B cell (primary cell): ENCODE data around the gene C11orf21. TPM values are rescaled to one million over a fixed set of nuclear protein-coding genes. Genes with fewer than 3 reads are reported as not detected.

Source experiments
- ATAC-seq: fragments of 200-7000 bp; cut with Tn5 transposase; one replicate; pipeline ENCODE4 v1.10.0; 2021; ENCODE audit warnings: low read depth, mild to moderate bottlenecking, moderate number of reproducible peaks, moderate library complexity
- CTCF ChIA-PET: fragments of 350-600 bp; sonication (Branson Sonifier 250); formaldehyde crosslinking; loops from one replicate; lab custom pipeline; 2021; ENCODE audit warnings: antibody characterized with exemption, inconsistent platforms; lab: Charles Lee
- POLR2A ChIA-PET: fragments of 350-600 bp; sonication (Branson Sonifier 250); formaldehyde crosslinking; loops from one replicate; lab custom pipeline; 2021; ENCODE audit warnings: antibody characterized with exemption; lab: Charles Lee
- DNase-seq: peaks from one replicate; pipeline ENCODE4 v3.0.0; 2013
- H2AFZ ChIP-seq: 2 replicates; pipeline ENCODE4 v1.6.1; 2012; ENCODE audit warnings: mild to moderate bottlenecking, low read depth, low read length; ENCODE audit not compliant: insufficient read depth, poor library complexity, severe bottlenecking
- H3K27ac ChIP-seq, 2 donors: 1 replicate in 1 of 2; 2 replicates in 1 of 2; pipeline ENCODE4 v1.5.1; 2012 to 2013; ENCODE audit warnings: low read length in 2 of 2, mild to moderate bottlenecking in 2 of 2, moderate library complexity in 1 of 2
- H3K27me3 ChIP-seq, 4 experiments: fragments of 200-600 bp in 1 of 4; sonication (generic) in 1 of 4; replicated peaks in 1 of 4; 1 replicate in 2 of 4; 2 replicates in 2 of 4; pipeline versions ENCODE4 v1.6.1 to v1.7.0; 2013 to 2016; ENCODE audit warnings: low read length in 3 of 4, mild to moderate bottlenecking in 2 of 4, mixed read lengths in 1 of 4, moderate library complexity in 1 of 4; ENCODE audit not compliant: insufficient read depth in 4 of 4, control insufficient read depth in 3 of 4; ENCODE audit errors: control extremely low read depth in 1 of 4
- H3K36me3 ChIP-seq, 2 experiments: replicated peaks in 1 of 2; 1 replicate in 1 of 2; 2 replicates in 1 of 2; pipeline versions ENCODE4 v1.6.1 to v1.7.1; 2013; ENCODE audit warnings: low read length in 1 of 2; ENCODE audit not compliant: insufficient read depth in 2 of 2, control insufficient read depth in 1 of 2; ENCODE audit errors: control extremely low read depth in 1 of 2, extremely low read depth in 1 of 2
- H3K4me1 ChIP-seq, 2 donors: fragments of 200-600 bp in 1 of 2; sonication (generic) in 1 of 2; 1 replicate in 1 of 2; 2 replicates in 1 of 2; pipeline versions ENCODE4 v1.5.1 to v1.6.1; 2013 to 2017; ENCODE audit warnings: low read length in 2 of 2; ENCODE audit not compliant: control insufficient read depth in 2 of 2, insufficient read depth in 2 of 2
- H3K4me2 ChIP-seq: replicated peaks from 2 replicates; pipeline ENCODE3; 2012; ENCODE audit warnings: mild to moderate bottlenecking, low read depth, low read length; ENCODE audit not compliant: poor library complexity, severe bottlenecking
- H3K4me3 ChIP-seq, 5 experiments: fragments of 200-600 bp in 1 of 5; sonication (generic) in 1 of 5; 1 replicate in 3 of 5; 2 replicates in 2 of 5; pipeline versions ENCODE4 v1.5.1 to v1.7.0; 2011 to 2016; ENCODE audit warnings: low read length in 4 of 5, mild to moderate bottlenecking in 4 of 5, low read depth in 2 of 5, control low read depth in 1 of 5, moderate library complexity in 1 of 5; ENCODE audit not compliant: insufficient read depth in 1 of 5; ENCODE audit errors: control extremely low read depth in 1 of 5, extremely low read depth in 1 of 5
- H3K79me2 ChIP-seq: fragments of 200-600 bp; sonication (generic); one replicate; pipeline ENCODE4 v1.6.0; 2016; ENCODE audit warnings: low read length; ENCODE audit not compliant: control insufficient read depth, insufficient read depth
- H3K9ac ChIP-seq: fragments of 200-600 bp; sonication (generic); 2 replicates; pipeline ENCODE4 v1.6.1; 2017; ENCODE audit warnings: mild to moderate bottlenecking, low read length, moderate library complexity
- H3K9me3 ChIP-seq, 3 donors: one replicate each; pipeline versions ENCODE4 v1.6.1 to v1.7.1; 2013; ENCODE audit warnings: low read length in 2 of 3; ENCODE audit not compliant: control insufficient read depth in 2 of 3, insufficient read depth in 1 of 3; ENCODE audit errors: control extremely low read depth in 1 of 3
- H4K20me1 ChIP-seq: 2 replicates; pipeline ENCODE4 v1.6.0; 2012; ENCODE audit warnings: mild to moderate bottlenecking, low read length; ENCODE audit not compliant: insufficient read depth, control insufficient read depth, poor library complexity, severe bottlenecking
- H3K27ac Mint-ChIP-seq: one replicate; pipeline ENCODE4 v1.8.0; 2021; ENCODE audit warnings: mixed read lengths
- H3K27me3 Mint-ChIP-seq: one replicate; pipeline ENCODE4 v1.8.0; 2021; ENCODE audit warnings: mixed read lengths
- H3K4me1 Mint-ChIP-seq: one replicate; pipeline ENCODE4 v1.8.0; 2021; ENCODE audit warnings: mixed read lengths
- H3K4me3 Mint-ChIP-seq: one replicate; pipeline ENCODE4 v1.8.0; 2021; ENCODE audit warnings: mixed read lengths
- H3K9me3 Mint-ChIP-seq: one replicate; pipeline ENCODE4 v1.8.0; 2022; ENCODE audit warnings: mixed read lengths; ENCODE audit not compliant: insufficient read depth
- EZH2 ChIP-seq: IDR thresholded peaks from 2 replicates; pipeline ENCODE4 v1.6.1; 2012; ENCODE audit warnings: borderline replicate concordance, low read depth, mild to moderate bottlenecking, moderate library complexity, low read length; ENCODE audit not compliant: insufficient read depth, poor library complexity, severe bottlenecking
- WGBS: methylation state at CpG from one replicate; pipeline ENCODE4 v1.1.5; 2013; ENCODE audit warnings: missing lambda C conversion rate; ENCODE audit not compliant: insufficient coverage; 5-methylcytosine and 5-hydroxymethylcytosine counted together
- intact Hi-C: fragments of 100-400 bp; cut with micrococcal nuclease; formaldehyde crosslinking; loops from one replicate; pipeline ENCODE4 v1.10.0; 2022
- polyA plus RNA-seq: library from polyadenylated mRNA; depleted of rRNA; stranded (reverse); fragments of >200 nt; gene quantifications from 2 replicates; pipeline ENCODE4 v1.2.3, GENCODE V29; 2012
- total RNA-seq, 2 donors: library from RNA; stranded (reverse); fragments of 120-200 nt in 1 of 2; gene quantifications; 1 replicate in 1 of 2; 2 replicates in 1 of 2; pipeline versions ENCODE4 v1.2.3 to v1.2.4, GENCODE V29; 2013 to 2022
- TF ChIP-seq, protein P1 (sequence below): fragments of 200-600 bp; IDR thresholded peaks from one replicate; pipeline ENCODE4 v1.8.0; 2022; ENCODE audit warnings: antibody characterized with exemption, mild to moderate bottlenecking

Gene C11orf21
- total and polyA plus RNA-seq, 2 donors (not counting 1 experiment from before 2014, with no cell fraction given) = 22.8 to 38.9 TPM

- 70% methylated on average over 3 of the region's 3 CpGs for WGBS
- no peak overlapping the region for H3K4me3 Mint-ChIP-seq
- Histone ChIP-seq H3K9me3 (peaks cover 0 to 7% (median 0%) of the 10 kb centered on the region in 3 donors), H3K36me3 (no peaks in the 10 kb centered on the region), H3K9ac (no peak overlapping the region), H3K27ac (no peak overlapping the region), H4K20me1 (no peaks in the 10 kb centered on the region), H3K4me3 (no peak overlapping the region), H3K4me1 (peaks cover 0 to 13% of the 10 kb centered on the region in 2 donors), H3K4me2 (no peak overlapping the region), H3K79me2 (no peaks in the 10 kb centered on the region), H2AFZ (no peak overlapping the region), H3K27me3 (peaks cover 0 to 2% (median 0%) of the 10 kb centered on the region in 4 experiments)
- TF ChIP-seq, protein P1, sequence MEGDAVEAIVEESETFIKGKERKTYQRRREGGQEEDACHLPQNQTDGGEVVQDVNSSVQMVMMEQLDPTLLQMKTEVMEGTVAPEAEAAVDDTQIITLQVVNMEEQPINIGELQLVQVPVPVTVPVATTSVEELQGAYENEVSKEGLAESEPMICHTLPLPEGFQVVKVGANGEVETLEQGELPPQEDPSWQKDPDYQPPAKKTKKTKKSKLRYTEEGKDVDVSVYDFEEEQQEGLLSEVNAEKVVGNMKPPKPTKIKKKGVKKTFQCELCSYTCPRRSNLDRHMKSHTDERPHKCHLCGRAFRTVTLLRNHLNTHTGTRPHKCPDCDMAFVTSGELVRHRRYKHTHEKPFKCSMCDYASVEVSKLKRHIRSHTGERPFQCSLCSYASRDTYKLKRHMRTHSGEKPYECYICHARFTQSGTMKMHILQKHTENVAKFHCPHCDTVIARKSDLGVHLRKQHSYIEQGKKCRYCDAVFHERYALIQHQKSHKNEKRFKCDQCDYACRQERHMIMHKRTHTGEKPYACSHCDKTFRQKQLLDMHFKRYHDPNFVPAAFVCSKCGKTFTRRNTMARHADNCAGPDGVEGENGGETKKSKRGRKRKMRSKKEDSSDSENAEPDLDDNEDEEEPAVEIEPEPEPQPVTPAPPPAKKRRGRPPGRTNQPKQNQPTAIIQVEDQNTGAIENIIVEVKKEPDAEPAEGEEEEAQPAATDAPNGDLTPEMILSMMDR = no peak
- no peak for TF ChIP-seq EZH2
- H3K27me3 Mint-ChIP-seq = peaks cover 4% of the 10 kb centered on the region
- DNase-seq (no peak), ATAC-seq (no peak)
- H3K4me1 Mint-ChIP-seq = no peaks in the 10 kb centered on the region
- H3K27ac Mint-ChIP-seq = no peak overlapping the region
- ChIA-PET CTCF (interaction anchor here (0.9 to 3.0 kb wide), 3 partner anchors 11 to 103 kb away, joined by 4 to 11 read pairs (median 4); no protein-coding TSS in a partner anchor), POLR2A (no interaction called here)
- H3K9me3 Mint-ChIP-seq = no peaks in the 10 kb centered on the region
- intact Hi-C loops = no loop called here
Observed at GRCh38 chr11:2316963-2317244, 15.2 kb upstream of the C11orf21 start.

GRCh38 chr11:2316169-2316962 is 14.6 kb upstream of the C11orf21 start:
- Histone ChIP-seq H3K27ac (no peak overlapping the region), H3K9ac (no peak overlapping the region), H3K4me1 (peaks cover 0 to 13% of the 10 kb centered on the region in 2 donors), H3K4me3 (no peak overlapping the region), H3K27me3 (peaks cover 0 to under 1% (median 0%) of the 10 kb centered on the region in 4 experiments), H3K4me2 (no peak overlapping the region), H3K79me2 (no peaks in the 10 kb centered on the region), H3K9me3 (peaks cover 0 to 7% (median 0%) of the 10 kb centered on the region in 3 donors), H3K36me3 (no peaks in the 10 kb centered on the region), H4K20me1 (no peaks in the 10 kb centered on the region), H2AFZ (no peak overlapping the region)
- Mint-ChIP-seq H3K27ac (no peak overlapping the region), H3K27me3 (no peaks in the 10 kb centered on the region), H3K4me1 (no peaks in the 10 kb centered on the region), H3K9me3 (no peaks in the 10 kb centered on the region), H3K4me3 (no peak overlapping the region)
- whole genome bisulfite sequencing = 68% methylated on average over 20 of the region's 23 CpGs
- intact Hi-C loops = no loop called here
- POLR2A ChIA-PET = no interaction called here
- TF ChIP-seq EZH2 = no peak
- TF ChIP-seq, protein P1 = no peak
- DNase-seq (no peak), ATAC-seq (no peak)
- CTCF ChIA-PET = interaction anchor here (0.9 to 3.0 kb wide), 2 partner anchors 12 to 104 kb away, joined by 4 to 11 read pairs; no protein-coding TSS in a partner anchor
